ENCODE results near the gene TSSC4.

DNA sequence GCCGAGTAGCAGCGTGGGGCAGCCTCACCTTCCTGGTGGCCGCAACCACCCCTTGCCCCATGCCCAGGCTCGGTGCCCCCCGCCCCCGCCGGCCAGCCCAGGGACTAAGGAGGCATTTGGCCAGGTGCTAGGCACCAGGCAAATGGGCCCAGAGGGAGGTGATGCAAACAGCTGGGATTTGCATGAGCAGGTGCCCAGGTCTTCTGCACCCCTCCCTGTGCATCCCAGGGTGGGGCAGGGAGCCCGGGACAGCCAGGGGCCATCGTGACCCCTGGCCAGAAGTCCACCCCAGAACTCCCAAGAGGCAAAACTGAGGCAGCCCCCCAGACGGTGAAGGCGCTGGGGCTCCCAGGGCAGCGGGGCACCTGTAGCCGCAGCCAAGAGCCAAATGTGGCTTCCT lies 25.7 kb downstream of the TSSC4 start:
- TF ChIP-seq, protein P1, sequence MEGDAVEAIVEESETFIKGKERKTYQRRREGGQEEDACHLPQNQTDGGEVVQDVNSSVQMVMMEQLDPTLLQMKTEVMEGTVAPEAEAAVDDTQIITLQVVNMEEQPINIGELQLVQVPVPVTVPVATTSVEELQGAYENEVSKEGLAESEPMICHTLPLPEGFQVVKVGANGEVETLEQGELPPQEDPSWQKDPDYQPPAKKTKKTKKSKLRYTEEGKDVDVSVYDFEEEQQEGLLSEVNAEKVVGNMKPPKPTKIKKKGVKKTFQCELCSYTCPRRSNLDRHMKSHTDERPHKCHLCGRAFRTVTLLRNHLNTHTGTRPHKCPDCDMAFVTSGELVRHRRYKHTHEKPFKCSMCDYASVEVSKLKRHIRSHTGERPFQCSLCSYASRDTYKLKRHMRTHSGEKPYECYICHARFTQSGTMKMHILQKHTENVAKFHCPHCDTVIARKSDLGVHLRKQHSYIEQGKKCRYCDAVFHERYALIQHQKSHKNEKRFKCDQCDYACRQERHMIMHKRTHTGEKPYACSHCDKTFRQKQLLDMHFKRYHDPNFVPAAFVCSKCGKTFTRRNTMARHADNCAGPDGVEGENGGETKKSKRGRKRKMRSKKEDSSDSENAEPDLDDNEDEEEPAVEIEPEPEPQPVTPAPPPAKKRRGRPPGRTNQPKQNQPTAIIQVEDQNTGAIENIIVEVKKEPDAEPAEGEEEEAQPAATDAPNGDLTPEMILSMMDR (IDR thresholded peaks at IDR 0.05; ENCODE audit: low read length) = no peak
- TF ChIP-seq EZH2 (IDR thresholded peaks at IDR 0.05; ENCODE audit: borderline replicate concordance, low read length) = no peak
